HepG2 (cell line): ENCODE results near the gene NDE1.
"Not testable (repeated sequence)": the region's sequence is repeated elsewhere in the genome, so short reads cannot be mapped to it uniquely, and the experiment has no call there.

Experiments
- NR1H2 ChIP-seq: sonication (generic); formaldehyde crosslinking; IDR thresholded peaks from 2 replicates; pipeline ENCODE4 v1.8.1; 2022; ENCODE audit warnings: low read depth, missing genetic modification reagents, borderline replicate concordance
- SMARCC2 ChIP-seq: fragments of 450-650 bp; IDR thresholded peaks from 2 replicates; pipeline ENCODE4 v1.6.1; 2017; ENCODE audit warnings: antibody characterized with exemption, mild to moderate bottlenecking
- SP2 ChIP-seq: sonication (generic); formaldehyde crosslinking; IDR thresholded peaks from 2 replicates; pipeline ENCODE4 v1.5.1; 2020; ENCODE audit warnings: mild to moderate bottlenecking, missing genetic modification reagents
- ZNF777 ChIP-seq: sonication (generic); formaldehyde crosslinking; IDR thresholded peaks from 2 replicates; pipeline ENCODE4 v1.4.0; 2020; ENCODE audit warnings: missing genetic modification reagents

DNA sequence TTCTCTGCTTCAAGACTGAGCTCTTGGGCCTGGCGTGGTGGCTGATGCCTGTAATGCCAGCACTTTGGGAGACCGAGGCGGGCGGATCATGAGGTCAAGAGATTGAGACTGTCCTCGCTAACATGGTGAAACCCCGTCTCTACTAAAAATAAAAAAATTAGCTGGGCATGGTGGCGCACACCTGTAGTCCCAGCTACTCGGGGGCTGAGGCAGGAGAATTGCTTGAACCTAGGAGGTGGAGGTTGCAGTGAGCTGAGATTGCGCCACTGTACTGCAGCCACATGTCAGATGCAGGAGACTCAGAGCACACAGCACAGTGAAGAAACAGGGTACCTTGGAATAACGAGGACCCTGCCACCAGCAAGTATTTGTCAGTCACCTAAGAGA is 22.1 kb downstream of the NDE1 start:
- not testable (repeated sequence) for TF ChIP-seq ZNF777 (CRISPR knock-in tag); SP2 (CRISPR knock-in tag); NR1H2 (CRISPR knock-in tag); SMARCC2
